ENCODE results near the gene TOX2.

GRCh38 chr20:44115762-44116644 lies 201.4 kb downstream of the TOX2 start:
- TF ChIP-seq CTCF (IDR thresholded peaks at IDR 0.05) (no peak), POLR2AphosphoS5 (IDR thresholded peaks at IDR 0.05) (no peak), POLR2A (IDR thresholded peaks at IDR 0.05) (no peak)

Measured in prostate gland (tissue), 2 donors.